Uterus (tissue), 4 donors: ENCODE data around the gene ZCCHC14. TPM values are rescaled to one million over a fixed set of nuclear protein-coding genes. Genes with fewer than 3 reads are reported as not detected.
A peak's percentile ranks its signal among the peaks of the same experiment; 100 is the strongest.
"Not testable (repeated sequence)": the region's sequence is repeated elsewhere in the genome, so short reads cannot be mapped to it uniquely, and the experiment has no call there.

Source experiments
- DNase-seq, 2 donors: peaks; one replicate each; pipeline ENCODE4 v3.0.0-alpha.2; 2019 to 2020
- H3K27ac ChIP-seq, 2 donors: fragments of 200-600 bp; sonication (generic); 1 replicate in 1 of 2; 2 replicates in 1 of 2; pipeline ENCODE4 v1.5.1; 2016 to 2018
- H3K27me3 ChIP-seq, 2 donors: fragments of 200-600 bp; sonication (generic); one replicate each; pipeline ENCODE4 v1.5.1; 2018 to 2019; ENCODE audit warnings: control low read depth in 1 of 2
- H3K36me3 ChIP-seq, 2 donors: fragments of 200-600 bp; sonication (generic); one replicate each; pipeline ENCODE4 v1.5.1; 2019; ENCODE audit warnings: control low read depth in 1 of 2
- H3K4me1 ChIP-seq, 2 donors: fragments of 200-600 bp; sonication (generic); one replicate each; pipeline ENCODE4 v1.5.1; 2018 to 2019; ENCODE audit warnings: control low read depth in 1 of 2
- H3K4me3 ChIP-seq, 2 donors: fragments of 200-600 bp; sonication (generic); 1 replicate in 1 of 2; 2 replicates in 1 of 2; pipeline ENCODE4 v1.5.1; 2018 to 2019; ENCODE audit warnings: mild to moderate bottlenecking in 1 of 2
- H3K9me3 ChIP-seq, 2 donors: fragments of 200-600 bp; sonication (generic); one replicate each; pipeline ENCODE4 v1.5.1; 2019; ENCODE audit warnings: control low read depth in 1 of 2
- CTCF ChIP-seq, 4 experiments: fragments of 200-600 bp in 2 of 4; fragments of 450-650 bp in 2 of 4; sonication (generic) in 2 of 4; IDR thresholded peaks; one replicate each; pipeline ENCODE4 v1.5.1; 2016 to 2019; ENCODE audit warnings: antibody characterized with exemption in 4 of 4, mild to moderate bottlenecking in 2 of 4, moderate library complexity in 1 of 4
- POLR2A ChIP-seq, 2 donors: fragments of 450-650 bp; IDR thresholded peaks; one replicate each; pipeline ENCODE4 v1.6.1; 2016; ENCODE audit warnings: antibody characterized with exemption in 2 of 2, mild to moderate bottlenecking in 1 of 2, moderate library complexity in 1 of 2
- intact Hi-C: fragments of 100-400 bp; cut with DNase I; formaldehyde crosslinking; loops from one replicate; pipeline ENCODE4 v1.15.1; 2023; ENCODE audit warnings: low total_unique reads
- total RNA-seq, 4 donors: library from RNA; depleted of rRNA in 3 of 4; stranded (reverse); fragments of >200 nt in 3 of 4; gene quantifications; one replicate each; pipeline versions ENCODE4 v1.1.0 to v1.2.4, GENCODE V29; 2014 to 2023
- donor health status: DM: yes; HTN: yes; CAD: no.

Gene ZCCHC14
- total RNA-seq, 4 donors from 2014 or later = 9.2 to 33.0 (median 20.6) TPM

GRCh38 chr16:87493608-87494280, 920 bp upstream of the ZCCHC14 start:
- TF ChIP-seq POLR2A (IDR thresholded peaks at IDR 0.05) = no peak
- TF ChIP-seq CTCF (IDR thresholded peaks at IDR 0.05) = no peak
- intact Hi-C loops = no loop called here
- H3K9me3 ChIP-seq = no peaks in the 10 kb centered on the region
- H3K27me3 ChIP-seq = no peaks in the 10 kb centered on the region
- no peak for DNase-seq
- H3K4me1 ChIP-seq = peaks cover 0 to 8% of the 10 kb centered on the region in 2 donors
- H3K36me3 ChIP-seq = no peaks in the 10 kb centered on the region
- H3K27ac ChIP-seq = no peak overlapping the region
- peak overlapping the region in 1 of 2 donors; percentile 42 for H3K4me3 ChIP-seq

- Histone ChIP-seq H3K4me1 (peaks cover 0 to 10% of the 10 kb centered on the region in 2 donors), H3K27me3 (no peaks in the 10 kb centered on the region), H3K9me3 (no peaks in the 10 kb centered on the region), H3K4me3 (peak overlapping the region; percentile 24 to 45), H3K27ac (peak overlapping the region; percentile 58 to 84), H3K36me3 (no peaks in the 10 kb centered on the region)
- no peak for DNase-seq
- TF ChIP-seq POLR2A (IDR thresholded peaks at IDR 0.05) = no peak
- TF ChIP-seq CTCF (IDR thresholded peaks at IDR 0.05) = no peak
- intact Hi-C loops = no loop called here
Observed at GRCh38 chr16:87492291-87492630, 563 bp downstream of the ZCCHC14 start.

- H3K4me1 ChIP-seq = peaks cover 0 to 12% of the 10 kb centered on the region in 2 donors
- peak overlapping the region; percentile 32 to 45 for H3K4me3 ChIP-seq
- intact Hi-C loops = no loop called here
- no peaks in the 10 kb centered on the region for H3K9me3 ChIP-seq
- no peaks in the 10 kb centered on the region for H3K36me3 ChIP-seq
- H3K27ac ChIP-seq = peak overlapping the region; percentile 39 to 54
- no peak for TF ChIP-seq CTCF (IDR thresholded peaks at IDR 0.05)
- no peak for TF ChIP-seq POLR2A (IDR thresholded peaks at IDR 0.05)
- no peak for DNase-seq
- no peaks in the 10 kb centered on the region for H3K27me3 ChIP-seq
Observed at GRCh38 chr16:87491522-87492290, 1.1 kb downstream of the ZCCHC14 start.

GRCh38 chr16:87490799-87491521, 1.9 kb downstream of the ZCCHC14 start:
- not testable (repeated sequence) for DNase-seq

GRCh38 chr16:87490096-87490798, 2.6 kb downstream of the ZCCHC14 start:
- no peak for DNase-seq
- Histone ChIP-seq H3K36me3 (no peaks in the 10 kb centered on the region), H3K27ac (peak overlapping the region in 1 of 2 donors; percentile 24), H3K9me3 (no peaks in the 10 kb centered on the region), H3K4me1 (peaks cover 0 to 12% of the 10 kb centered on the region in 2 donors), H3K4me3 (peak overlapping the region; percentile 32 to 45), H3K27me3 (no peaks in the 10 kb centered on the region)
- no peak for TF ChIP-seq CTCF (IDR thresholded peaks at IDR 0.05)
- TF ChIP-seq POLR2A (IDR thresholded peaks at IDR 0.05) = no peak
- intact Hi-C loops = no loop called here

More at GRCh38 chr16:87490799-87491521, 1.9 kb downstream of the ZCCHC14 start:
- Histone ChIP-seq H3K4me3 (peak overlapping the region; percentile 32 to 45), H3K4me1 (peaks cover 0 to 12% of the 10 kb centered on the region in 2 donors), H3K27ac (peak overlapping the region in 1 of 2 donors; percentile 54)
- H3K27me3 ChIP-seq, H3K9me3 ChIP-seq, H3K36me3 ChIP-seq, intact Hi-C loops: not testable (repeated sequence)
